HepG2 (cell line): ENCODE data around the gene ARL4D. TPM values are rescaled to one million over a fixed set of nuclear protein-coding genes. Genes with fewer than 3 reads are reported as not detected.
A peak's percentile ranks its signal among the peaks of the same experiment; 100 is the strongest.

Source experiments
- CBX2 ChIP-seq, 2 experiments: fragments of 200-600 bp in 1 of 2; sonication (generic); formaldehyde crosslinking in 1 of 2; IDR thresholded peaks; 2 replicates each; pipeline versions ENCODE4 v1.7.0 to v1.8.1; 2018 to 2022; ENCODE audit warnings: low read depth in 2 of 2, low read length in 1 of 2, mild to moderate bottlenecking in 1 of 2, missing genetic modification reagents in 1 of 2
- DPF2 ChIP-seq: sonication (generic); formaldehyde crosslinking; IDR thresholded peaks from 2 replicates; pipeline ENCODE4 v1.4.0; 2020; ENCODE audit warnings: mild to moderate bottlenecking, low read depth, missing genetic modification reagents, borderline replicate concordance
- ETV6 ChIP-seq: sonication (generic); formaldehyde crosslinking; conservative IDR thresholded peaks from 2 replicates; pipeline ENCODE4 v1.4.0; 2020; ENCODE audit warnings: missing genetic modification reagents
- MED13 ChIP-seq: sonication (generic); formaldehyde crosslinking; IDR thresholded peaks from 2 replicates; pipeline ENCODE4 v1.5.0; 2020; ENCODE audit warnings: missing genetic modification reagents
- MLLT10 ChIP-seq: sonication (generic); formaldehyde crosslinking; IDR thresholded peaks from 2 replicates; pipeline ENCODE4 v1.4.0; 2020; ENCODE audit warnings: missing genetic modification reagents
- ZNF678 ChIP-seq: sonication (generic); formaldehyde crosslinking; IDR thresholded peaks from 2 replicates; pipeline ENCODE4 v1.4.0; 2020; ENCODE audit warnings: mild to moderate bottlenecking, missing genetic modification reagents
- ZNF841 ChIP-seq: sonication (generic); formaldehyde crosslinking; IDR thresholded peaks from 2 replicates; pipeline ENCODE4 v1.8.1; 2023; ENCODE audit warnings: missing genetic modification reagents, borderline replicate concordance
- polyA plus RNA-seq, 8 experiments: library from polyadenylated mRNA; depleted of rRNA in 3 of 8; stranded (reverse) in 7 of 8; unstranded in 1 of 8; fragments of >200 nt; fragmentation: Illumina TruSeq in 4 of 8; extraction: Trizol in 4 of 8; gene quantifications; 2 replicates each; pipeline versions ENCODE4 v1.2.1 to v1.2.3, GENCODE V29; 2011 to 2016; ENCODE audit warnings: low read depth in 4 of 8, missing spikeins in 1 of 8, mixed read lengths in 1 of 8; ENCODE audit not compliant: insufficient read depth in 1 of 8
- total RNA-seq, 5 experiments: library from RNA; depleted of rRNA; stranded (reverse); fragments of >200 nt; fragmentation: Illumina TruSeq; extraction: Trizol; gene quantifications; 2 replicates each; pipeline ENCODE4 v1.2.3, GENCODE V29; 2016; ENCODE audit warnings: low read depth in 1 of 5
- TF ChIP-seq, protein P1 (sequence below): sonication (generic); formaldehyde crosslinking; IDR thresholded peaks from 2 replicates; pipeline ENCODE4 v1.9.0; 2021; ENCODE audit warnings: mild to moderate bottlenecking, missing genetic modification reagents
- TF ChIP-seq, protein P2 (sequence below): sonication (generic); formaldehyde crosslinking; IDR thresholded peaks from one replicate; pipeline ENCODE4 v1.5.1; 2020; ENCODE audit warnings: mild to moderate bottlenecking, missing genetic modification reagents; ENCODE audit errors: not compliant biosample characterization
- TF ChIP-seq, protein P3 (sequence below): IDR thresholded peaks from 2 replicates; pipeline ENCODE4 v1.6.1; 2016; ENCODE audit warnings: low read depth, control low read depth

Gene ARL4D
- total and polyA plus RNA-seq, 2 of the 13 experiments (the other 11 are each of a cell fraction or from before 2014, with no cell fraction given), result 9.0 to 25.9 TPM

DNA sequence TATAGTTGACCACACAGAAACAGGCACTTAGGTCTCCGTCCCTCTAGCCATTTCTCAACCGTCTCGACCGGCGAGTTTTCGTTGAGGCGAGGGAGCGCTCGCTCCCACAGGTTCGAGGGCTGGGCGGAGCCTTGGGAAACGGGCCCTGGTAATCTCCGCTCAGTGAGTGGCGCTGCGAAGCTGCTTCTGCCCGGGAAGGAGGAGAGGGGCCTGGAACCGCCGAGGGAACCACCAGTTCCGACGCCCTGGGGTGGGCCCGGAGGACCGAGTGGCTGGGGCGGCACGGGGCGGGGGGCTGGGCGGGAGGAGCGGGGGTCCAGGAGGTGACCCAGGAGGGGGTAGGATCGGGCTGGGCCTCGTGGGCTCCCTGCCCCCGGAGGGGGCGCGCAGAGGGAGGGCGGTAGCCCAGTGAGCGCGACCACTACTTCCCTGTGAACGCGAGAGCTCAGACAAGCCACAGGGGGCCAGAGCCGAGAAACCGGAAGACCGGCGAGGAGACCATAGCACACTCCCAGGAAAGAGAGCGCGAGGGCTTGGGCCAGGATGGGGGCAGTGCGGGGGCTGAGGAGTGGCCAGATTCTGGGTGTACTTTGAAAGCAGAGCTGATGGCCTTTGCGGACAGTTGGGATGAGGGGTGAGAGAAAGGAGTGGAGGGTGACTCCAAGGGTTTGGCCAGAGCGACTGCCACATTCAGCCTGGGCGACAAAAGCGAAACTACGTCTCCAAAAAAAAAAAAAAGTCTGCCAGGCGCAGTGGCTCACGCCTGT, 29.9 kb upstream of the ARL4D start (continued):
- TF ChIP-seq, protein P1, sequence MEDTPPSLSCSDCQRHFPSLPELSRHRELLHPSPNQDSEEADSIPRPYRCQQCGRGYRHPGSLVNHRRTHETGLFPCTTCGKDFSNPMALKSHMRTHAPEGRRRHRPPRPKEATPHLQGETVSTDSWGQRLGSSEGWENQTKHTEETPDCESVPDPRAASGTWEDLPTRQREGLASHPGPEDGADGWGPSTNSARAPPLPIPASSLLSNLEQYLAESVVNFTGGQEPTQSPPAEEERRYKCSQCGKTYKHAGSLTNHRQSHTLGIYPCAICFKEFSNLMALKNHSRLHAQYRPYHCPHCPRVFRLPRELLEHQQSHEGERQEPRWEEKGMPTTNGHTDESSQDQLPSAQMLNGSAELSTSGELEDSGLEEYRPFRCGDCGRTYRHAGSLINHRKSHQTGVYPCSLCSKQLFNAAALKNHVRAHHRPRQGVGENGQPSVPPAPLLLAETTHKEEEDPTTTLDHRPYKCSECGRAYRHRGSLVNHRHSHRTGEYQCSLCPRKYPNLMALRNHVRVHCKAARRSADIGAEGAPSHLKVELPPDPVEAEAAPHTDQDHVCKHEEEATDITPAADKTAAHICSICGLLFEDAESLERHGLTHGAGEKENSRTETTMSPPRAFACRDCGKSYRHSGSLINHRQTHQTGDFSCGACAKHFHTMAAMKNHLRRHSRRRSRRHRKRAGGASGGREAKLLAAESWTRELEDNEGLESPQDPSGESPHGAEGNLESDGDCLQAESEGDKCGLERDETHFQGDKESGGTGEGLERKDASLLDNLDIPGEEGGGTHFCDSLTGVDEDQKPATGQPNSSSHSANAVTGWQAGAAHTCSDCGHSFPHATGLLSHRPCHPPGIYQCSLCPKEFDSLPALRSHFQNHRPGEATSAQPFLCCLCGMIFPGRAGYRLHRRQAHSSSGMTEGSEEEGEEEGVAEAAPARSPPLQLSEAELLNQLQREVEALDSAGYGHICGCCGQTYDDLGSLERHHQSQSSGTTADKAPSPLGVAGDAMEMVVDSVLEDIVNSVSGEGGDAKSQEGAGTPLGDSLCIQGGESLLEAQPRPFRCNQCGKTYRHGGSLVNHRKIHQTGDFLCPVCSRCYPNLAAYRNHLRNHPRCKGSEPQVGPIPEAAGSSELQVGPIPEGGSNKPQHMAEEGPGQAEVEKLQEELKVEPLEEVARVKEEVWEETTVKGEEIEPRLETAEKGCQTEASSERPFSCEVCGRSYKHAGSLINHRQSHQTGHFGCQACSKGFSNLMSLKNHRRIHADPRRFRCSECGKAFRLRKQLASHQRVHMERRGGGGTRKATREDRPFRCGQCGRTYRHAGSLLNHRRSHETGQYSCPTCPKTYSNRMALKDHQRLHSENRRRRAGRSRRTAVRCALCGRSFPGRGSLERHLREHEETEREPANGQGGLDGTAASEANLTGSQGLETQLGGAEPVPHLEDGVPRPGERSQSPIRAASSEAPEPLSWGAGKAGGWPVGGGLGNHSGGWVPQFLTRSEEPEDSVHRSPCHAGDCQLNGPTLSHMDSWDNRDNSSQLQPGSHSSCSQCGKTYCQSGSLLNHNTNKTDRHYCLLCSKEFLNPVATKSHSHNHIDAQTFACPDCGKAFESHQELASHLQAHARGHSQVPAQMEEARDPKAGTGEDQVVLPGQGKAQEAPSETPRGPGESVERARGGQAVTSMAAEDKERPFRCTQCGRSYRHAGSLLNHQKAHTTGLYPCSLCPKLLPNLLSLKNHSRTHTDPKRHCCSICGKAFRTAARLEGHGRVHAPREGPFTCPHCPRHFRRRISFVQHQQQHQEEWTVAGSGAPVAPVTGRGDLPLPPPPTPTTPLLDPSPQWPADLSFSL (CRISPR knock-in tag), result peak; percentile 65; the same call in 1 of the 2 replicates
- TF ChIP-seq, protein P2, sequence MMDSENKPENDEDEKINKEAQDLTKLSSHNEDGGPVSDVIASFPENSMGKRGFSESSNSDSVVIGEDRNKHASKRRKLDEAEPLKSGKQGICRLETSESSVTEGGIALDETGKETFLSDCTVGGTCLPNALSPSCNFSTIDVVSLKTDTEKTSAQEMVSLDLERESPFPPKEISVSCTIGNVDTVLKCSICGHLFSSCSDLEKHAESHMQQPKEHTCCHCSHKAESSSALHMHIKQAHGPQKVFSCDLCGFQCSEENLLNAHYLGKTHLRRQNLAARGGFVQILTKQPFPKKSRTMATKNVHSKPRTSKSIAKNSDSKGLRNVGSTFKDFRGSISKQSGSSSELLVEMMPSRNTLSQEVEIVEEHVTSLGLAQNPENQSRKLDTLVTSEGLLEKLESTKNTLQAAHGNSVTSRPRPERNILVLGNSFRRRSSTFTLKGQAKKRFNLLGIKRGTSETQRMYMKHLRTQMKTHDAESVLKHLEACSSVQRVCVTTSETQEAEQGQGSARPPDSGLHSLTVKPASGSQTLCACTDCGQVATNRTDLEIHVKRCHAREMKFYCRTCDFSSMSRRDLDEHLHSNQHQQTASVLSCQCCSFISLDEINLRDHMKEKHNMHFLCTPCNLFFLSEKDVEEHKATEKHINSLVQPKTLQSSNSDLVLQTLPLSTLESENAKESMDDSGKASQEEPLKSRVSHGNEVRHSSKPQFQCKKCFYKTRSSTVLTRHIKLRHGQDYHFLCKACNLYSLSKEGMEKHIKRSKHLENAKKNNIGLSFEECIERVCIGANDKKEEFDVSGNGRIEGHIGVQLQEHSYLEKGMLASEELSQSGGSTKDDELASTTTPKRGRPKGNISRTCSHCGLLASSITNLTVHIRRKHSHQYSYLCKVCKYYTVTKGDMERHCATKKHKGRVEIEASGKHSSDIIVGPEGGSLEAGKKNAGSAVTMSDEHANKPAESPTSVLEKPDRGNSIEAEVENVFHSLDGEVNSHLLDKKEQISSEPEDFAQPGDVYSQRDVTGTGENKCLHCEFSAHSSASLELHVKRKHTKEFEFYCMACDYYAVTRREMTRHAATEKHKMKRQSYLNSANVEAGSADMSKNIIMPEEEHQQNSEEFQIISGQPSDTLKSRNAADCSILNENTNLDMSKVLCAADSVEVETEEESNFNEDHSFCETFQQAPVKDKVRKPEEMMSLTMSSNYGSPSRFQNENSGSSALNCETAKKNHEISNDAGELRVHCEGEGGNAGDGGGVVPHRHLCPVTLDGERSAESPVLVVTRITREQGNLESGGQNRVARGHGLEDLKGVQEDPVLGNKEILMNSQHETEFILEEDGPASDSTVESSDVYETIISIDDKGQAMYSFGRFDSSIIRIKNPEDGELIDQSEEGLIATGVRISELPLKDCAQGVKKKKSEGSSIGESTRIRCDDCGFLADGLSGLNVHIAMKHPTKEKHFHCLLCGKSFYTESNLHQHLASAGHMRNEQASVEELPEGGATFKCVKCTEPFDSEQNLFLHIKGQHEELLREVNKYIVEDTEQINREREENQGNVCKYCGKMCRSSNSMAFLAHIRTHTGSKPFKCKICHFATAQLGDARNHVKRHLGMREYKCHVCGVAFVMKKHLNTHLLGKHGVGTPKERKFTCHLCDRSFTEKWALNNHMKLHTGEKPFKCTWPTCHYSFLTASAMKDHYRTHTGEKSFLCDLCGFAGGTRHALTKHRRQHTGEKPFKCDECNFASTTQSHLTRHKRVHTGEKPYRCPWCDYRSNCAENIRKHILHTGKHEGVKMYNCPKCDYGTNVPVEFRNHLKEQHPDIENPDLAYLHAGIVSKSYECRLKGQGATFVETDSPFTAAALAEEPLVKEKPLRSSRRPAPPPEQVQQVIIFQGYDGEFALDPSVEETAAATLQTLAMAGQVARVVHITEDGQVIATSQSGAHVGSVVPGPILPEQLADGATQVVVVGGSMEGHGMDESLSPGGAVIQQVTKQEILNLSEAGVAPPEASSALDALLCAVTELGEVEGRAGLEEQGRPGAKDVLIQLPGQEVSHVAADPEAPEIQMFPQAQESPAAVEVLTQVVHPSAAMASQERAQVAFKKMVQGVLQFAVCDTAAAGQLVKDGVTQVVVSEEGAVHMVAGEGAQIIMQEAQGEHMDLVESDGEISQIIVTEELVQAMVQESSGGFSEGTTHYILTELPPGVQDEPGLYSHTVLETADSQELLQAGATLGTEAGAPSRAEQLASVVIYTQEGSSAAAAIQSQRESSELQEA (CRISPR knock-in tag), result peak; percentile 16
- no peak for TF ChIP-seq CBX2 (IDR thresholded peaks at IDR 0.05; ENCODE audit: low read depth, low read length)
- no peak for TF ChIP-seq CBX2 (CRISPR knock-in tag; IDR thresholded peaks at IDR 0.05; ENCODE audit: low read depth)
- TF ChIP-seq MED13 (CRISPR knock-in tag), result no peak
- TF ChIP-seq ZNF678 (CRISPR knock-in tag), result no peak; the same call in 1 of the 2 replicates
- no peak for TF ChIP-seq DPF2 (CRISPR knock-in tag)
- TF ChIP-seq ZNF841, result no peak
- TF ChIP-seq ETV6 (CRISPR knock-in tag), result no peak; the same call in 1 of the 2 replicates
- TF ChIP-seq, protein P3, sequence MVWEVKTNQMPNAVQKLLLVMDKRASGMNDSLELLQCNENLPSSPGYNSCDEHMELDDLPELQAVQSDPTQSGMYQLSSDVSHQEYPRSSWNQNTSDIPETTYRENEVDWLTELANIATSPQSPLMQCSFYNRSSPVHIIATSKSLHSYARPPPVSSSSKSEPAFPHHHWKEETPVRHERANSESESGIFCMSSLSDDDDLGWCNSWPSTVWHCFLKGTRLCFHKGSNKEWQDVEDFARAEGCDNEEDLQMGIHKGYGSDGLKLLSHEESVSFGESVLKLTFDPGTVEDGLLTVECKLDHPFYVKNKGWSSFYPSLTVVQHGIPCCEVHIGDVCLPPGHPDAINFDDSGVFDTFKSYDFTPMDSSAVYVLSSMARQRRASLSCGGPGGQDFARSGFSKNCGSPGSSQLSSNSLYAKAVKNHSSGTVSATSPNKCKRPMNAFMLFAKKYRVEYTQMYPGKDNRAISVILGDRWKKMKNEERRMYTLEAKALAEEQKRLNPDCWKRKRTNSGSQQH, result no peak
- TF ChIP-seq MLLT10, result no peak
